ENCODE measurements around the gene IFNGR2. TPM values are rescaled to one million over a fixed set of nuclear protein-coding genes. Genes with fewer than 3 reads are reported as not detected.

Gene IFNGR2
- total and polyA plus RNA-seq, 7 donors: 11.7 to 42.9 (median 24.7) TPM

- Histone ChIP-seq H3K27me3 (ENCODE audit: insufficient read depth in 3 of 3, low read length in 2 of 3) (no peaks in the 10 kb centered on the region), H3K27ac (no peak overlapping the region), H3K36me3 (ENCODE audit: insufficient read depth in 1 of 2, low read depth in 1 of 2) (no peaks in the 10 kb centered on the region), H3K9me3 (no peaks in the 10 kb centered on the region), H3K4me1 (peaks cover 6% of the 10 kb centered on the region), H3K4me3 (no peak overlapping the region)
- TF ChIP-seq, protein P1, sequence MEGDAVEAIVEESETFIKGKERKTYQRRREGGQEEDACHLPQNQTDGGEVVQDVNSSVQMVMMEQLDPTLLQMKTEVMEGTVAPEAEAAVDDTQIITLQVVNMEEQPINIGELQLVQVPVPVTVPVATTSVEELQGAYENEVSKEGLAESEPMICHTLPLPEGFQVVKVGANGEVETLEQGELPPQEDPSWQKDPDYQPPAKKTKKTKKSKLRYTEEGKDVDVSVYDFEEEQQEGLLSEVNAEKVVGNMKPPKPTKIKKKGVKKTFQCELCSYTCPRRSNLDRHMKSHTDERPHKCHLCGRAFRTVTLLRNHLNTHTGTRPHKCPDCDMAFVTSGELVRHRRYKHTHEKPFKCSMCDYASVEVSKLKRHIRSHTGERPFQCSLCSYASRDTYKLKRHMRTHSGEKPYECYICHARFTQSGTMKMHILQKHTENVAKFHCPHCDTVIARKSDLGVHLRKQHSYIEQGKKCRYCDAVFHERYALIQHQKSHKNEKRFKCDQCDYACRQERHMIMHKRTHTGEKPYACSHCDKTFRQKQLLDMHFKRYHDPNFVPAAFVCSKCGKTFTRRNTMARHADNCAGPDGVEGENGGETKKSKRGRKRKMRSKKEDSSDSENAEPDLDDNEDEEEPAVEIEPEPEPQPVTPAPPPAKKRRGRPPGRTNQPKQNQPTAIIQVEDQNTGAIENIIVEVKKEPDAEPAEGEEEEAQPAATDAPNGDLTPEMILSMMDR (IDR thresholded peaks at IDR 0.05): no peak
- DNase-seq: no peak
- no peak for ATAC-seq
- intact Hi-C loops (cut with DNase I): no loop called here
- whole genome bisulfite sequencing, 3 donors: 71 to 73% (median 72%) methylated on average over 7 of the region's 7 CpGs
Measured at GRCh38 chr21:33477066-33477465, 73.9 kb downstream of the IFNGR2 start.

DNA sequence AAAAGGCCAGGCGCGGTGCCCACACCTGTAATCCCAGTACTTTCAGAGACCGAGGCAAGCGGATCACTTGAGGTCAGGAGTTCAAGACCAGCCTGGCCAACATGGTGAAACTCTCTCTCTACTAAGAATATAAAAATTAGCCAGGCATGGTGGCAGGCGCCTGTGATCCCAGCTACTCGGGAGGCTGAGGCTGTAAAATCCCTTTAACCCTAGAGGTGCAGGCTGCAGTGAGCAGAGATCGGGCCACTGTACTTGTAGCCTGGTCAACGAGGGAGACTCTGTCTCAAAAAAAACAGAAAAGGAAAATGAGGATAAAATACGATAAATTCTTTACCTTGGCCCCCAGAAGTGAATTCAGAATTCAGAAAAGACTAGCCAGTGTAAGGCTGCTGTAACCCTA is 75.0 kb downstream of the IFNGR2 start:
- Histone ChIP-seq H3K4me3 (peak overlapping the region; percentile 81), H3K27me3 (ENCODE audit: insufficient read depth in 3 of 3, low read length in 2 of 3) (no peaks in the 10 kb centered on the region), H3K4me1 (peaks cover 6% of the 10 kb centered on the region), H3K27ac (peak overlapping the region; percentile 94), H3K9me3 (no peaks in the 10 kb centered on the region), H3K36me3 (ENCODE audit: insufficient read depth in 1 of 2, low read depth in 1 of 2) (no peaks in the 10 kb centered on the region)
- WGBS, 3 donors: 63 to 67% (median 65%) methylated on average over 9 of the region's 9 CpGs
- ATAC-seq (no peak), DNase-seq (no peak)
- intact Hi-C loops (cut with DNase I): no loop called here
- TF ChIP-seq, protein P1 (IDR thresholded peaks at IDR 0.05): no peak

DNA sequence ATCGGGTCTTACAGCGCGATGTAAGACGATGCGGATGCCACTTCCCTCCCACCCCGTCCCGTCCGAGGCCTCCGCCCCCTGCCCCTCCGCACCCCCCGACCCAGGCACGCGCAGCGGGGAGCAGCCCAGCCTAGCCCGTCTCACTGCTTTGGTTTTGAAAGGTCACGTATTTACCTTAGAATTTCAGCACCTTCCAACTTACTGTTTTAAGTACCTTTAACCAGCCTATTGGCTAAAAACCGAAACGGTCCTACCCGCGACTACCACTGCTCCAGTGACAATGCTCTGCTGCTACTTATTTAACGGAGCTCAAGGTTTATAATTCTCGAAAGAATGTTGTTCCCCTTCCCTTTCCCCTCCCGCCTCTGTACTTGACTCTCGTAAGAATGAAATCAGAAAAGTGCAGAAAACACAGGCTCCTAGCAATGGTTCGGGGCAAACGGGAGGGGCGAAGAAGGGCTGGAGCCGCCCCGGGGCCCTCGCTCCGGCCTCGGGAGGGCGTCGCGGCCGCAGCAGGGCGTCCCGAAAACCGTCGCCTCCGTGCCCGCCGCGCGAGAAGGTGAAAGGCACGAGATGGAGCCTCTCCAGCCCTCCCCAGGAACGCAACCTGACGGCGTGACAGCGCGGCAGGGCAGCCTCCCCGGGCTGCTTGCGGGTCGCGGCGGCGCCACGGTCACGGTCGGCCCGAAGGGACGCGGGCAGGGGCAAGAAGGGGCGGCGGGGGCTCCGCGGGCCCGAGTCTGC is 75.9 kb downstream of the IFNGR2 start:
- TF ChIP-seq, protein P1 (IDR thresholded peaks at IDR 0.05): no peak
- Histone ChIP-seq H3K27ac (peak overlapping the region; percentile 94), H3K4me3 (peak overlapping the region; percentile 81), H3K36me3 (ENCODE audit: insufficient read depth in 1 of 2, low read depth in 1 of 2) (no peaks in the 10 kb centered on the region), H3K4me1 (peaks cover 6% of the 10 kb centered on the region), H3K9me3 (no peaks in the 10 kb centered on the region), H3K27me3 (ENCODE audit: insufficient read depth in 3 of 3, low read length in 2 of 3) (no peaks in the 10 kb centered on the region)
- DNase-seq (peak; percentile 29 to 70), ATAC-seq (peak; percentile 12 to 45 (median 34))
- WGBS, 3 donors: 0 to 1% (median 0%) methylated on average over 53 to 68 of the region's 68 CpGs
- intact Hi-C loops (cut with DNase I): no loop called here

- 0 to 1% (median 1%) methylated on average over 56 to 93 of the region's 93 CpGs for WGBS, 3 donors
- Histone ChIP-seq H3K27ac (peak within 1 kb of the TSS; percentile 94), H3K27me3 (ENCODE audit: insufficient read depth in 3 of 3, low read length in 2 of 3) (no peaks in the 10 kb centered on the region), H3K9me3 (no peaks in the 10 kb centered on the region), H3K4me3 (peak within 1 kb of the TSS; percentile 81), H3K4me1 (peaks cover 6% of the 10 kb centered on the region), H3K36me3 (ENCODE audit: insufficient read depth in 1 of 2, low read depth in 1 of 2) (no peaks in the 10 kb centered on the region)
- intact Hi-C loops (cut with DNase I): no loop called here
- DNase-seq (peak; percentile 97), ATAC-seq (peak; percentile 96 to 99 (median 98))
- TF ChIP-seq, protein P1 (IDR thresholded peaks at IDR 0.05): peak; percentile 53
Measured at GRCh38 chr21:33479679-33480480, 76.7 kb downstream of the IFNGR2 start, which contains the start of gene TMEM50B. TMEM50B (minus strand) TSS chr21:33479974; CDS start chr21:33468885, 11,089 bp downstream.

Data from psoas muscle (tissue), 8 donors.